Ovary (tissue), 9 donors: Measurements from ENCODE around the gene UGCG. TPM values are rescaled to one million over a fixed set of nuclear protein-coding genes. Genes with fewer than 3 reads are reported as not detected.
"Not testable (repeated sequence)": the region's sequence is repeated elsewhere in the genome, so short reads cannot be mapped to it uniquely, and the experiment has no call there.

Source experiments
- DNase-seq, 5 donors: peaks; one replicate each; pipeline ENCODE4 v3.0.0-alpha.2; 2019 to 2020
- H3K27ac ChIP-seq, 2 donors: fragments of 200-600 bp; one replicate each; pipeline versions ENCODE4 v1.5.1 to v1.8.0; 2019 to 2022
- H3K27me3 ChIP-seq: fragments of 200-600 bp; one replicate; pipeline ENCODE4 v1.8.0; 2022
- H3K36me3 ChIP-seq: fragments of 200-600 bp; sonication (generic); one replicate; pipeline ENCODE4 v1.5.1; 2019
- H3K4me1 ChIP-seq: one replicate; pipeline ENCODE4 v1.8.1; 2013; ENCODE audit warnings: mild to moderate bottlenecking, moderate library complexity; ENCODE audit not compliant: insufficient read depth
- H3K4me3 ChIP-seq: fragments of 200-600 bp; sonication (generic); one replicate; pipeline ENCODE4 v1.5.1; 2017
- H3K9me3 ChIP-seq, 2 donors: fragments of 200-600 bp in 1 of 2; sonication (generic) in 1 of 2; one replicate each; pipeline versions ENCODE4 v1.5.1 to v1.8.1; 2013 to 2019; ENCODE audit warnings: mild to moderate bottlenecking in 1 of 2, moderate library complexity in 1 of 2
- EP300 ChIP-seq: sonication (generic); formaldehyde crosslinking; IDR thresholded peaks from one replicate; pipeline ENCODE4 v1.6.1; 2017; ENCODE audit warnings: antibody characterized with exemption
- POLR2A ChIP-seq: fragments of 450-650 bp; IDR thresholded peaks from one replicate; pipeline ENCODE4 v1.6.1; 2017; ENCODE audit warnings: antibody characterized with exemption, mild to moderate bottlenecking, moderate library complexity
- WGBS, 3 donors: extraction: QIAGEN DNeasy Blood & Tissue Kit in 1 of 3; methylation state at CpG; one replicate each; pipeline versions ENCODE4 v1.1.5 to v1.1.7; 2013 to 2017; 5-methylcytosine and 5-hydroxymethylcytosine counted together
- intact Hi-C, 4 donors: fragments of 100-400 bp; cut with DNase I; formaldehyde crosslinking; loops; one replicate each; pipeline versions ENCODE4 v1.11.0 to v1.15.1; 2022 to 2023
- polyA plus RNA-seq, 2 donors: library from polyadenylated mRNA; stranded (reverse); fragments of 200-250 nt in 1 of 2; fragments of 350-450 nt in 1 of 2; fragmentation: Illumina TruSeq in 1 of 2; extraction: RNeasy Lipid Tissue Mini Kit (QIAGEN cat#74804) in 1 of 2; gene quantifications; one replicate each; pipeline ENCODE4 v1.2.3, GENCODE V29; 2013 to 2014
- total RNA-seq, 7 donors: library from RNA; depleted of rRNA in 2 of 7; stranded (reverse); fragments of >200 nt in 2 of 7; fragmentation: NEBNext Ultra II Directional in 3 of 7; extraction: Animal tissue kit (Norgen Biotek cat#: 25700) in 3 of 7; gene quantifications; one replicate each; pipeline versions ENCODE4 v1.1.0 to v1.2.4, GENCODE V29; 2016 to 2023
- TF ChIP-seq, protein P1 (sequence below), 3 donors: fragments of 450-650 bp in 2 of 3; fragments of 200-600 bp in 1 of 3; IDR thresholded peaks; one replicate each; pipeline versions ENCODE4 v1.5.1 to v1.8.0; 2016 to 2022; ENCODE audit warnings: antibody characterized with exemption in 3 of 3, mild to moderate bottlenecking in 1 of 3
- donor health status: DM: no; HTN: no; CAD: no; lungs with moderate emphysema.
- donor health status: DM: no; HTN: no; CAD: no.
- donor health status: Bipolar disorder and iron deficiency.
- donor health status: DM: yes; HTN: yes; CAD: no.
- donor health status: DM: no; HTN: no; CAD: no.
- donor health status: DM: yes; HTN: yes; CAD: no.

UGCG gene
- total and polyA plus RNA-seq, 9 donors, result 13.1 to 74.1 (median 19.8) TPM

DNA sequence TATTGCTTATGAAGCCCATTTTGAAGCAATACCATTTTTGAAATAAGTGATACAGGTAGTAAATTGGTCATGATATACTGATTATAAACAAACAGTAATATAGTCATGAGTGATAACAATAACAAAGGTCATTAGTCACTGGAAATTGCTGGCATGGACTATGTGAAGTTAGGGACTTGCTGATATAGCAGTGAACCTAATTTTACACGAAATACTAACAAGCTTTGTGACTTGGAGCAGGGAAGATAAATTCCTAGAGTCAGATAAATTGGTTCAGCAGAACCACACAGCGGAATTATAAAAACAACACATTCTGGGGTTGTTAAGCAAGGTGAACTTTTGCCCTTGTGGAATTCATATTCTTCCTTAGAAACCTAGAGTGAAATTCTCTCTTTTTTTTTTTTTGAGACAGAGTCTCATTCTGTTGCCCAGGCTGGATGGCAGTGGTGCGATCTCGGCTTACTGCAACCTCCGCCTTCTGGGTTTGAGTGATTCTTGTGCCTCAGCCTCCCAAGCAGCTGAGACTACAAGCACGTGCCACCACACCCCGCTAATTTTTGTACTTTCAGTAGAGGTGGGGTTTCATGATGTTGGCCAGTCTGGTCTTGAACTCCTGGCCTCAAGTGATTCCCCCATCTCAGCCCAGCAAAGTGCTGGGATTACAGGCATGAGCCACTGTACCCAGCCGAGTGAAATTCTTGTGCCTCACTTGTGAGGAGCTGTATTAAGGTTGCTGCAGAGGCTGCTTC, 6.0 kb downstream of the UGCG start:
- intact Hi-C loops, result no loop called here
- Histone ChIP-seq H3K27ac (no peak overlapping the region), H3K4me1 (peaks cover 25% of the 10 kb centered on the region), H3K27me3 (no peaks in the 10 kb centered on the region), H3K9me3 (no peaks in the 10 kb centered on the region), H3K36me3 (no peaks in the 10 kb centered on the region), H3K4me3 (no peak overlapping the region)
- TF ChIP-seq POLR2A (no peak), EP300 (no peak)
- TF ChIP-seq, protein P1, sequence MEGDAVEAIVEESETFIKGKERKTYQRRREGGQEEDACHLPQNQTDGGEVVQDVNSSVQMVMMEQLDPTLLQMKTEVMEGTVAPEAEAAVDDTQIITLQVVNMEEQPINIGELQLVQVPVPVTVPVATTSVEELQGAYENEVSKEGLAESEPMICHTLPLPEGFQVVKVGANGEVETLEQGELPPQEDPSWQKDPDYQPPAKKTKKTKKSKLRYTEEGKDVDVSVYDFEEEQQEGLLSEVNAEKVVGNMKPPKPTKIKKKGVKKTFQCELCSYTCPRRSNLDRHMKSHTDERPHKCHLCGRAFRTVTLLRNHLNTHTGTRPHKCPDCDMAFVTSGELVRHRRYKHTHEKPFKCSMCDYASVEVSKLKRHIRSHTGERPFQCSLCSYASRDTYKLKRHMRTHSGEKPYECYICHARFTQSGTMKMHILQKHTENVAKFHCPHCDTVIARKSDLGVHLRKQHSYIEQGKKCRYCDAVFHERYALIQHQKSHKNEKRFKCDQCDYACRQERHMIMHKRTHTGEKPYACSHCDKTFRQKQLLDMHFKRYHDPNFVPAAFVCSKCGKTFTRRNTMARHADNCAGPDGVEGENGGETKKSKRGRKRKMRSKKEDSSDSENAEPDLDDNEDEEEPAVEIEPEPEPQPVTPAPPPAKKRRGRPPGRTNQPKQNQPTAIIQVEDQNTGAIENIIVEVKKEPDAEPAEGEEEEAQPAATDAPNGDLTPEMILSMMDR (IDR thresholded peaks at IDR 0.05), result no peak
- 51 to 69% (median 53%) methylated on average over 8 of the region's 8 CpGs for WGBS, 3 donors
- DNase-seq, result no peak

DNA sequence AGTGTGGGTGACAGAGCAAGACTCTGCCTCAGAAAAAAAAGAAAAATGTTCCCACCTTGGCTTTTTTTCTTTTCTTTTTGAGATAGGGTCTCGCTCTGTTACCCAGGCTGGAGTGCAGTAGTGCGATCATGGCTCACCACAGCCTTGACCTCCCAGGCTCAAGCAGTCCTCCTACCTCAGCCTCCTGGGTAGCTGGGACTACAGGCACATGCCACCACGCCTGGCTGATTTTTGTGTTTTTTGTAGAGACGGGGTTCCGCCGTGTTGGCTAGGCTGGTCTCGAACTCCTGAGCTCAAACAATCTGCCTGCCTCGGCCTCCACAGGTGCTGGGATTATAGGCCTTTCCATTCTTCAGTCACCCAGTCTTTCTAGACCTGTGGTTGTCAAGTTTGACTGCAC, 6.9 kb downstream of the UGCG start:
- WGBS, 3 donors, result 94 to 97% (median 97%) methylated on average over 8 of the region's 8 CpGs
- intact Hi-C loops, H3K4me3 ChIP-seq, H3K27me3 ChIP-seq, DNase-seq, H3K27ac ChIP-seq, H3K36me3 ChIP-seq, H3K9me3 ChIP-seq: not testable (repeated sequence)
- peaks cover 25% of the 10 kb centered on the region for H3K4me1 ChIP-seq

DNA sequence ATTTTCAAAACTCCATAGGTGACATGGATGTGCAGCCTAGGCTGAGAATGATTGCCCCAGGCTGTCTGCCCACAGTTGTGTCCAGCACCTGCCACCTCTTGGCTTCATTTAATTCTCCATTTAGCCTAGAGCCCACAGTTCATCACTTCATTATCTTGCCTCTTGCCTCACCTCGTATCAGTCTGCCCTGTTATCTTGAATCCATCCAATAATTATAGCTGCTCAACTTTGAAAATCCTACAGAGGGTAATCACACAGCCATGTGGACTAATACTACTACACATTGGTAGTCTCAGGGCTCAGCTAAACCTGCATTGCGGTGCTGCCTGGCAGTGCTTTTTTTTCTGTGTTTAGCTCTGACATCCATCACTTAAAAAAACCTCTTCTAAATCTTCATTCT, 7.4 kb downstream of the UGCG start:
- intact Hi-C loops, result no loop called here
- no peaks in the 10 kb centered on the region for H3K9me3 ChIP-seq
- no peaks in the 10 kb centered on the region for H3K36me3 ChIP-seq
- DNase-seq, result no peak
- H3K27me3 ChIP-seq, result no peaks in the 10 kb centered on the region
- TF ChIP-seq, protein P1 (IDR thresholded peaks at IDR 0.05), result no peak
- no peak for TF ChIP-seq EP300
- TF ChIP-seq POLR2A, result no peak
- no peak overlapping the region for H3K27ac ChIP-seq
- no peak overlapping the region for H3K4me3 ChIP-seq
- peaks cover 27% of the 10 kb centered on the region for H3K4me1 ChIP-seq
- 62 to 72% (median 65%) methylated on average over 2 of the region's 2 CpGs for WGBS, 3 donors

DNA sequence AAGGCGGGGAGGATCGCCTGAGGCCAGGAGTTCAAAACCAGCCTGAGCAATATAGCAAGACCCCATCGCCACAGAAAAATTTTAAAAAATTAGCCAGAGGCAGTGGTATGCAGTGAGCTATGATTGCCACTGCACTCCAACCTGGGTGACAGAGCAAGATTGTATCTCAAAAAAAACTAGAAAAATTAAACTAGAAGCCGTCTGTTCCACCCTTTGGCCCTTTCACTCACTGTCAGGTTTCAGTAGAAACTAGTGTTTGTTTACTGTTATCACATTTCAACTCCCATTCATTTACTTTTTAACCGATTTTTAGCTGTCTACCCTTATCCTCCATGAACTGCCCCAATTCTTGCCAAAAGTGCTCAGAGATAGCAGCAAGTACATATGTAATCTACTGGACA, 8.3 kb downstream of the UGCG start:
- no peak overlapping the region for H3K4me3 ChIP-seq
- TF ChIP-seq, protein P1 (IDR thresholded peaks at IDR 0.05), result no peak
- no peak for TF ChIP-seq EP300
- no peak for TF ChIP-seq POLR2A
- peaks cover 31% of the 10 kb centered on the region for H3K4me1 ChIP-seq
- no peak overlapping the region for H3K27ac ChIP-seq
- H3K9me3 ChIP-seq, result no peaks in the 10 kb centered on the region
- no peak for DNase-seq
- H3K27me3 ChIP-seq, result no peaks in the 10 kb centered on the region
- no peaks in the 10 kb centered on the region for H3K36me3 ChIP-seq
- 83 to 88% (median 84%) methylated on average over 5 of the region's 5 CpGs for WGBS, 3 donors
- intact Hi-C loops, result no loop called here

DNA sequence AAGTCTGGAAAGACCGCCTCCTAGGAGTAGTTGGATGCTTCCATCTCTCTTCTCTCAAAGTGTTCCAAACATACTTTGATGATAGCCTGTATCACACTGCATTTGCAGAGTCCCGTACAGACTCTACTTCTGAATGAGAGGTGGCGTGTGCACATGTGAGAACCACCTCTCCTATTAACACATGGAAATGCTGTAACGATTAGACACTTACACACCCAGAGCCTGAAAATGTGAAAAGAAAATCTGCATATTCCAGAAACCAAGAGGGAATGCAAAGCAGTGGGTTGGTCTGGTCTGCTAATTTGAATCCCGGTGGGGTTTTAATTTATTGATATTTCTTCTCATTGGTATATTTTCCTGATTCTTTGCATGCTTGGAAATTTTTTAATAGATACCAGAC, 10.5 kb downstream of the UGCG start:
- H3K9me3 ChIP-seq, result no peaks in the 10 kb centered on the region
- no peak for TF ChIP-seq EP300
- TF ChIP-seq POLR2A, result no peak
- TF ChIP-seq, protein P1 (IDR thresholded peaks at IDR 0.05), result no peak
- no peak overlapping the region for H3K27ac ChIP-seq
- H3K4me3 ChIP-seq, result no peak overlapping the region
- no peaks in the 10 kb centered on the region for H3K27me3 ChIP-seq
- WGBS, 3 donors, result 85 to 89% (median 88%) methylated on average over 5 of the region's 5 CpGs
- no peak for DNase-seq
- no peaks in the 10 kb centered on the region for H3K36me3 ChIP-seq
- H3K4me1 ChIP-seq, result peaks cover 25% of the 10 kb centered on the region
- intact Hi-C loops, result no loop called here
